K562 (cell line): ENCODE data around the gene MYH15.

Experiments
- BCOR ChIP-seq: fragments of 450-650 bp; IDR thresholded peaks from 2 replicates; pipeline ENCODE4 v1.6.1; 2016
- BRF2 ChIP-seq: IDR thresholded peaks from 3 replicates; pipeline ENCODE4 v1.6.1; 2011; ENCODE audit warnings: borderline replicate concordance, mild to moderate bottlenecking; ENCODE audit not compliant: insufficient read length, insufficient read depth
- CBX8 ChIP-seq: fragments of 200-600 bp; sonication (generic); IDR thresholded peaks from 2 replicates; pipeline ENCODE4 v1.6.1; 2012; ENCODE audit warnings: borderline replicate concordance, mixed run types, low read depth, mild to moderate bottlenecking, moderate library complexity, mixed read lengths, low read length, control low read depth, inconsistent platforms; ENCODE audit not compliant: poor library complexity, severe bottlenecking; ENCODE audit errors: extremely low read depth
- CTCF ChIP-seq, 3 experiments: IDR thresholded peaks in 2 of 3; conservative IDR thresholded peaks in 1 of 3; 2 replicates each; pipeline ENCODE4 v1.5.1; 2011 to 2012; ENCODE audit warnings: low read length in 3 of 3, mild to moderate bottlenecking in 3 of 3, control low read depth in 2 of 3, improper control_type of control experiment in 1 of 3, inconsistent platforms in 1 of 3, low read depth in 1 of 3, mixed read lengths in 1 of 3, moderate library complexity in 1 of 3; ENCODE audit not compliant: insufficient read depth in 2 of 3
- E2F4 ChIP-seq: sonication (generic); formaldehyde crosslinking; IDR thresholded peaks from 2 replicates; pipeline ENCODE4 v1.8.0; 2022; ENCODE audit warnings: mild to moderate bottlenecking, low read depth, missing genetic modification reagents
- HMG20A ChIP-seq: fragments of 450-650 bp; formaldehyde crosslinking; conservative IDR thresholded peaks from 2 replicates; pipeline ENCODE4 v1.4.0; 2020; ENCODE audit warnings: mild to moderate bottlenecking, mixed read lengths
- JUNB ChIP-seq: fragments of 450-650 bp; formaldehyde crosslinking; conservative IDR thresholded peaks from 2 replicates; pipeline ENCODE4 v1.4.0; 2020; ENCODE audit warnings: mild to moderate bottlenecking
- KAT8 ChIP-seq: fragments of 450-650 bp; IDR thresholded peaks from 2 replicates; pipeline ENCODE4 v1.6.1; 2016; ENCODE audit warnings: low read depth, mild to moderate bottlenecking
- MTA3 ChIP-seq: fragments of 450-650 bp; formaldehyde crosslinking; IDR thresholded peaks from 2 replicates; pipeline ENCODE4 v1.6.1; 2017; ENCODE audit warnings: mild to moderate bottlenecking, borderline replicate concordance
- STAT5B ChIP-seq: fragments of 250-450 bp; sonication (Bioruptor Pico); IDR thresholded peaks from 2 replicates; pipeline ENCODE4 v1.8.0; 2021; ENCODE audit warnings: mild to moderate bottlenecking, inconsistent platforms
- ZFX ChIP-seq: sonication (generic); formaldehyde crosslinking; IDR thresholded peaks from 2 replicates; pipeline ENCODE4 v1.8.0; 2022; ENCODE audit warnings: mild to moderate bottlenecking, missing genetic modification reagents, moderate library complexity
- ZNF184 ChIP-seq: sonication (generic); formaldehyde crosslinking; IDR thresholded peaks from 2 replicates; pipeline ENCODE4 v1.5.0; 2020; ENCODE audit warnings: missing genetic modification reagents

GRCh38 chr3:108488631-108489030 is 21.8 kb downstream of the MYH15 start:
- no peak for TF ChIP-seq CBX8
- no peak for TF ChIP-seq ZFX (CRISPR knock-in tag)
- TF ChIP-seq CTCF (IDR thresholded peaks at IDR 0.05 in 2 of 3, conservative IDR thresholded peaks at IDR 0.05 in 1 of 3; ENCODE audit: insufficient read depth in 2 of 3, low read depth in 1 of 3, low read length in 3 of 3), result no peak
- no peak for TF ChIP-seq MTA3
- TF ChIP-seq BCOR, result no peak
- TF ChIP-seq BRF2, result no peak
- no peak for TF ChIP-seq STAT5B (CRISPR knock-in tag)
- TF ChIP-seq E2F4 (CRISPR knock-in tag), result no peak
- TF ChIP-seq HMG20A (CRISPR knock-in tag), result no peak
- no peak for TF ChIP-seq JUNB (CRISPR knock-in tag)
- TF ChIP-seq KAT8, result no peak
- no peak for TF ChIP-seq ZNF184 (CRISPR knock-in tag)
